Psoas muscle (tissue), 8 donors: ENCODE measurements around the gene CHEK2. TPM values are rescaled to one million over a fixed set of nuclear protein-coding genes. Genes with fewer than 3 reads are reported as not detected.

Experiments used
- ATAC-seq, 4 donors: fragments of 200-7000 bp; cut with Tn5 transposase; one replicate each; pipeline ENCODE4 v1.9.1; 2020; ENCODE audit warnings: moderate library complexity in 3 of 4, mild to moderate bottlenecking in 2 of 4
- DNase-seq, 2 donors: peaks; one replicate each; pipeline ENCODE4 v3.0.0-alpha.2; 2020
- H3K27ac ChIP-seq: fragments of 200-600 bp; one replicate; pipeline ENCODE4 v1.8.0; 2022
- H3K27me3 ChIP-seq, 3 donors: fragments of 200-600 bp in 1 of 3; one replicate each; pipeline versions ENCODE4 v1.6.1 to v1.8.0; 2013 to 2022; ENCODE audit warnings: low read length in 2 of 3, mild to moderate bottlenecking in 2 of 3, moderate library complexity in 1 of 3; ENCODE audit not compliant: insufficient read depth in 3 of 3
- H3K36me3 ChIP-seq, 2 donors: fragments of 200-600 bp in 1 of 2; one replicate each; pipeline versions ENCODE4 v1.6.1 to v1.8.0; 2013 to 2022; ENCODE audit warnings: low read depth in 1 of 2, mild to moderate bottlenecking in 1 of 2, moderate library complexity in 1 of 2; ENCODE audit not compliant: insufficient read depth in 1 of 2
- H3K4me1 ChIP-seq: fragments of 200-600 bp; one replicate; pipeline ENCODE4 v1.8.0; 2022
- H3K4me3 ChIP-seq: fragments of 200-600 bp; one replicate; pipeline ENCODE4 v1.8.0; 2022; ENCODE audit warnings: mild to moderate bottlenecking
- H3K9me3 ChIP-seq: fragments of 200-600 bp; one replicate; pipeline ENCODE4 v1.8.0; 2022
- WGBS, 3 donors: extraction: QIAGEN DNeasy Blood & Tissue Kit; methylation state at CpG; one replicate each; pipeline versions ENCODE4 v1.1.6 to v1.1.7; 2013; 5-methylcytosine and 5-hydroxymethylcytosine counted together
- intact Hi-C, 2 donors: fragments of 100-400 bp; cut with DNase I; formaldehyde crosslinking; loops; one replicate each; pipeline versions ENCODE4 v1.11.0 to v1.14.2; 2022
- polyA plus RNA-seq, 3 donors: library from polyadenylated mRNA; stranded (reverse); fragments of 200-250 nt; gene quantifications; one replicate each; pipeline ENCODE4 v1.2.3, GENCODE V29; 2013
- total RNA-seq, 4 donors: library from RNA; stranded (reverse); fragmentation: NEBNext Ultra II Directional in 2 of 4; extraction: Animal tissue kit (Norgen Biotek cat#: 25700) in 2 of 4; gene quantifications; one replicate each; pipeline versions ENCODE4 v1.2.1 to v1.2.4, GENCODE V29; 2021 to 2023
- TF ChIP-seq, protein P1 (sequence below): fragments of 200-600 bp; IDR thresholded peaks from one replicate; pipeline ENCODE4 v1.8.0; 2022; ENCODE audit warnings: antibody characterized with exemption
- donor health status: healthy with polysubstance abuse.
- donor health status: DM: no; HTN: no; CAD: no; lungs with moderate emphysema.
- donor health status: Bipolar disorder and iron deficiency.
- donor health status: healthy.
- donor health status: DM: yes; HTN: yes; CAD: no.
- donor health status: DM: no; HTN: no; CAD: no.
- donor health status: DM: no; HTN: no; CAD: no.
- donor health status: DM: yes; HTN: yes; CAD: no.

The CHEK2 gene
- total and polyA plus RNA-seq, 7 donors = 1.2 to 14.8 (median 2.3) TPM

- TF ChIP-seq, protein P1, sequence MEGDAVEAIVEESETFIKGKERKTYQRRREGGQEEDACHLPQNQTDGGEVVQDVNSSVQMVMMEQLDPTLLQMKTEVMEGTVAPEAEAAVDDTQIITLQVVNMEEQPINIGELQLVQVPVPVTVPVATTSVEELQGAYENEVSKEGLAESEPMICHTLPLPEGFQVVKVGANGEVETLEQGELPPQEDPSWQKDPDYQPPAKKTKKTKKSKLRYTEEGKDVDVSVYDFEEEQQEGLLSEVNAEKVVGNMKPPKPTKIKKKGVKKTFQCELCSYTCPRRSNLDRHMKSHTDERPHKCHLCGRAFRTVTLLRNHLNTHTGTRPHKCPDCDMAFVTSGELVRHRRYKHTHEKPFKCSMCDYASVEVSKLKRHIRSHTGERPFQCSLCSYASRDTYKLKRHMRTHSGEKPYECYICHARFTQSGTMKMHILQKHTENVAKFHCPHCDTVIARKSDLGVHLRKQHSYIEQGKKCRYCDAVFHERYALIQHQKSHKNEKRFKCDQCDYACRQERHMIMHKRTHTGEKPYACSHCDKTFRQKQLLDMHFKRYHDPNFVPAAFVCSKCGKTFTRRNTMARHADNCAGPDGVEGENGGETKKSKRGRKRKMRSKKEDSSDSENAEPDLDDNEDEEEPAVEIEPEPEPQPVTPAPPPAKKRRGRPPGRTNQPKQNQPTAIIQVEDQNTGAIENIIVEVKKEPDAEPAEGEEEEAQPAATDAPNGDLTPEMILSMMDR = no peak
- H3K27me3 ChIP-seq = no peaks in the 10 kb centered on the region
- H3K36me3 ChIP-seq = peaks cover 0 to 37% of the 10 kb centered on the region in 2 donors
- 3 to 5% (median 4%) methylated on average over 10 of the region's 10 CpGs for WGBS, 3 donors
- DNase-seq = no peak
- intact Hi-C loops = loop anchor here in 1 of 2 donors (2.0 kb wide), 1 partner anchor 27 kb away; the partner anchor contains the start of gene XBP1
- H3K9me3 ChIP-seq = no peaks in the 10 kb centered on the region
- H3K4me3 ChIP-seq = peak overlapping the region; percentile 74
- H3K4me1 ChIP-seq = peaks cover 16% of the 10 kb centered on the region
- peak in 1 of 4 donors; percentile 2 for ATAC-seq
- peak overlapping the region; percentile 96 for H3K27ac ChIP-seq
Measured at GRCh38 chr22:28773461-28773867, 31.8 kb upstream of the CHEK2 start.

DNA sequence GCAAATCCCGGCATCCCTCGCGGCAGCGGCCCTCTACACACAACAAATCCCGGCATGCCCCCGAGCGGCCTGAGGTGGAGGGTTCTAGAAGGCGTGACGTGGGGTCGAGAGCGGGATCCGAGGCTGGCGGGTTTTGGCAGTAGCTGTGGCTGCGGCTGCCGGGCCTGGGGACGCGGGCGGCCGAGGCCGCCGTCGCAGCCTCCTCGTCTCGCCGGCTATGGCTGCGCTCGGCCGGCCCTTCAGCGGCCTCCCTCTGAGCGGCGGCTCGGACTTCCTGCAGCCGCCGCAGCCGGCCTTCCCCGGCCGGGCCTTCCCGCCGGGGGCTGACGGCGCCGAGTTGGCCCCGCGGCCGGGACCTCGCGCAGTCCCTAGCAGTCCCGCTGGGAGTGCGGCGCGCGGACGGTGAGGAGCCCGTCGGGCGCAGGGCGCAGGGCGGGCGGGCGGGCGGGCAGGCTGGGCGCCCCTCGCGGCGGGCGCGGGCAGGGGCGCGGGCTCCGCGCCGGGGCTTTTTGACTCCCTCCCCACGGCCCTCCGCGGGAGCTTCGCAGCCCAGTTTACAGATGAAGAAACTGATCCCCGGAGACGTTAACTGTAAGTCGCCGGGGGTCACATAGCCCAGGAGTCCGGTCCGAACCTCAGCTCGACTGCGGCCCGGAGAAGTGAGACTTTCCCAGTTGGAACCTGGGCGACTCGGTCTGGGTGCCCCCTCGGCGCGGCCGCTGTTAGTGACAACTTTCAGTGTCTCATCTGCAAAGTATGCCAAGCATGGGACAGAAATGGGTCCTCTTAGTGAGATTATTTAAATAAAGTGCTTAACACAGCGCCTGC lies 31.2 kb upstream of the CHEK2 start, which contains the start of gene CCDC117:
CCDC117 (plus strand) TSS at position 63 of the 828 bp plus-strand sequence; CDS start at position 218, 155 bp downstream.
- no peaks in the 10 kb centered on the region for H3K9me3 ChIP-seq
- TF ChIP-seq, protein P1 = peak; percentile 59
- peaks cover 0 to 34% of the 10 kb centered on the region in 2 donors for H3K36me3 ChIP-seq
- H3K4me1 ChIP-seq = peaks cover 16% of the 10 kb centered on the region
- peak within 1 kb of the TSS; percentile 74 for H3K4me3 ChIP-seq
- H3K27ac ChIP-seq = peak within 1 kb of the TSS; percentile 96
- 0% methylated on average over 37 to 92 of the region's 92 CpGs for WGBS, 3 donors
- DNase-seq (peak; percentile 96 to 97), ATAC-seq (peak; percentile 96)
- intact Hi-C loops = loop anchor here in 1 of 2 donors (2.0 kb wide), 1 partner anchor 28 kb away; the partner anchor contains the start of gene XBP1
- no peaks in the 10 kb centered on the region for H3K27me3 ChIP-seq

GRCh38 chr22:28771195-28771791 lies 29.7 kb upstream of the CHEK2 start:
- 67 to 73% (median 71%) methylated on average over 5 of the region's 5 CpGs for WGBS, 3 donors
- no peak for DNase-seq
- Histone ChIP-seq H3K27me3 (no peaks in the 10 kb centered on the region), H3K36me3 (peaks cover 0 to 21% of the 10 kb centered on the region in 2 donors), H3K4me3 (no peak overlapping the region), H3K27ac (no peak overlapping the region), H3K4me1 (peaks cover 16% of the 10 kb centered on the region), H3K9me3 (no peaks in the 10 kb centered on the region)
- TF ChIP-seq, protein P1 = no peak
- intact Hi-C loops = no loop called here
- ATAC-seq = no peak

GRCh38 chr22:28769394-28770085 lies 27.9 kb upstream of the CHEK2 start:
- intact Hi-C loops = no loop called here
- peaks cover 0 to 3% of the 10 kb centered on the region in 2 donors for H3K36me3 ChIP-seq
- 85 to 90% (median 88%) methylated on average over 14 of the region's 14 CpGs for WGBS, 3 donors
- H3K27ac ChIP-seq = no peak overlapping the region
- H3K4me3 ChIP-seq = no peak overlapping the region
- no peaks in the 10 kb centered on the region for H3K9me3 ChIP-seq
- H3K27me3 ChIP-seq = no peaks in the 10 kb centered on the region
- DNase-seq (no peak), ATAC-seq (no peak)
- peaks cover 10% of the 10 kb centered on the region for H3K4me1 ChIP-seq
- TF ChIP-seq, protein P1 = no peak
